GM13976 (cell line): ENCODE results near the gene CD7.

Experiments used
- DNase-seq: peaks from one replicate; pipeline ENCODE4 v3.0.0; 2012; ENCODE audit warnings: low spot score
- in situ Hi-C: fragments of 300-500 bp; cut with MboI; formaldehyde crosslinking; loops from one replicate; pipeline ENCODE4 v1.12.0; 2022; ENCODE audit warnings: low sequenced_read_pairs, mixed read lengths, inconsistent platforms; ENCODE audit not compliant: unreplicated experiment
- TF ChIP-seq, protein P1 (sequence below): IDR thresholded peaks from 2 replicates; pipeline ENCODE4 v1.5.1; 2012; ENCODE audit warnings: borderline replicate concordance, mild to moderate bottlenecking; ENCODE audit not compliant: insufficient read depth; ENCODE audit errors: extremely low read depth, missing control alignments, control extremely low read depth

The CD7 gene

DNA sequence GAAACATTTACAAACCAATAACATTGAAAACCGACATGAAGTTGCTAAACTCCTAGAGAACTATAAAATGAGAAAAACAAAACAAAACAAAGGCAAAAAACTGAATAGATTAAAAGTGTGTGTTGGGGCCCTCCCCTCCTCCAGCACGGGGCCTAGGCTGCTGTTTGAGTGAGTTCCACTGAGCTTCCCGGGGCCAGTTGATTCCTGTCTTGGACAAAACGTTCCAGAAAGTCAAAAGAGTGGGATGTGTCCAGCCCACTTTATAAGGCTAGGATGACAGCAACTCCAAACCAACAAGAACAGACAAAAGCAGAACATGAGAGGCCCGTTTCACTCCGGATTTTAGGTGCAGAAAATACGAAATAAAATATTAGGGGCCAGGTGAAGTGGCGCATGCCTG is 32.3 kb downstream of the CD7 start:
- TF ChIP-seq, protein P1, sequence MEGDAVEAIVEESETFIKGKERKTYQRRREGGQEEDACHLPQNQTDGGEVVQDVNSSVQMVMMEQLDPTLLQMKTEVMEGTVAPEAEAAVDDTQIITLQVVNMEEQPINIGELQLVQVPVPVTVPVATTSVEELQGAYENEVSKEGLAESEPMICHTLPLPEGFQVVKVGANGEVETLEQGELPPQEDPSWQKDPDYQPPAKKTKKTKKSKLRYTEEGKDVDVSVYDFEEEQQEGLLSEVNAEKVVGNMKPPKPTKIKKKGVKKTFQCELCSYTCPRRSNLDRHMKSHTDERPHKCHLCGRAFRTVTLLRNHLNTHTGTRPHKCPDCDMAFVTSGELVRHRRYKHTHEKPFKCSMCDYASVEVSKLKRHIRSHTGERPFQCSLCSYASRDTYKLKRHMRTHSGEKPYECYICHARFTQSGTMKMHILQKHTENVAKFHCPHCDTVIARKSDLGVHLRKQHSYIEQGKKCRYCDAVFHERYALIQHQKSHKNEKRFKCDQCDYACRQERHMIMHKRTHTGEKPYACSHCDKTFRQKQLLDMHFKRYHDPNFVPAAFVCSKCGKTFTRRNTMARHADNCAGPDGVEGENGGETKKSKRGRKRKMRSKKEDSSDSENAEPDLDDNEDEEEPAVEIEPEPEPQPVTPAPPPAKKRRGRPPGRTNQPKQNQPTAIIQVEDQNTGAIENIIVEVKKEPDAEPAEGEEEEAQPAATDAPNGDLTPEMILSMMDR = no peak
- in situ Hi-C loops = no loop called here
- DNase-seq = no peak

DNA sequence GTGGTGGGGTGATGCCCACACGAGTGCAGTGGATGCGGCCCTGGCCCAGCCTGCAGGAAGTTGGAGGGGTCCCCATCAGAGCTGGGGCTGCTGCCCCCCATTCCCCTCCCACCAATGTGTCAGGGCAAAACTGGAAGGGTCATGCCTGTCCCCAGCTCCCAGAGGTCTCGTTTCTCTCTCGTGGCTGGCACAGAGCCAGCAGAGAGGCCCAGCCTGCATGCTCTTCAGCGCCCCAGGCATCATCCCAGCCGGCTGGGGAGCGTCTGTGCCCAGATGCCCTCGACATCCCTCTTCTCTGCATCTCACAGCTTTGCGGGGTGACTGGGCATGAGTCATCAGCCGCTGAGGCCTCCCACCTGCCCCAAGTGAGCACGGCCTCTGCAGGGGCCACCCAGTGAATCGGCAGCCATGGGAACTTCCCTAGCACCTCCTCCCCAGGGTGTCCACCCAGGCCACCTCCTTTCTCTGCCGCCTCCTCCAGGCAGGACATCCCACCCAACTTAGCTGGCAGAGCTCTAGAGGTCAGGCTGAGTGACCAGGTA is 34.1 kb downstream of the CD7 start:
- TF ChIP-seq, protein P1 = no peak
- in situ Hi-C loops = no loop called here
- DNase-seq = no peak

DNA sequence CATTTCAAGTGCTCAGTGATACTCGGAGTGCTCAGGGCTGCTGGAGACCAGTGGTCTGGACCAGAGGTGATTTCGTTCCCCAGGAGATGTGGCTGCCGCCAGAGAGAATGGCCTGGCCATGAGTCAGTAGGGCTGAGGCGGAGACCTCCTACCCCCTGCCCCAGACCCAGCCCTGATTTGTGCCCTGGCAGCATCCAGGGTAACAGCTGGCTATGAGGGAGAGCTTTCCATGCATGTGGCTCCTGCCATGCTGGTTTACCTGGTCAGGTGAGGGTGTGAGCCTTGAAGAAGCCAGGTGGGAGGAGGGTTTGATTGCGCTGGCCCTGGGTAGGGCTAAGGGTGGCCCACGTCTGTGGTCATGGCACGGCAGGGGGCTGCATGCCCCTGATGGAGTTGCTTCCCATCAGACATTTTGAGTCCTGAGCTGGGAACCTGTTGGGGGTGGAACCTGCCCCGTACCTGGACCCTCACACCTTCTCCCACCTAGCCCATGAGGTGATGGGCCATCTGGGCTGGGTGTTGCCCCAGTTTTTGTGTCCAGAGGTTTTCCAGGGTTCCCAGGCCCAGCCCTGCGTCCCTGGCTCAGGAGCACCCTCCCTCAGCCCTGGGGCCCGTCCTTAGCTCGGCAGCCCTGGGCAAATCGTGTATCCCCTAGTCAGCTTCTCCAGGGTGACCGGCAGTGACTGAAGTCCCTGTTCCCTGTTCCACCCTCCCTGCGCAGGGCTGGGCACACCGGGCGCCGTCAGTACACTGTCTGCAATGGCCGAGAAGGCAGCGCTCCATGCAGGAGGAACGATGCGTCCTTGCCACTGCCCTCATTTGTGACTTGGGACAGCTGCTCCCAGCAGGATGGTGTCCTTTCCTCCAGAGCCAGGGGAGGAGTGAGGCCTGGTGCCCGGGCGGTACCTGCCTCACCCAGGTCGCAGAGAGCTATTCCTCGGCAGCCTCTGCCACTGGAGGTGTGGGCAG is 34.9 kb downstream of the CD7 start:
- in situ Hi-C loops = no loop called here
- TF ChIP-seq, protein P1 = no peak
- no peak for DNase-seq

DNA sequence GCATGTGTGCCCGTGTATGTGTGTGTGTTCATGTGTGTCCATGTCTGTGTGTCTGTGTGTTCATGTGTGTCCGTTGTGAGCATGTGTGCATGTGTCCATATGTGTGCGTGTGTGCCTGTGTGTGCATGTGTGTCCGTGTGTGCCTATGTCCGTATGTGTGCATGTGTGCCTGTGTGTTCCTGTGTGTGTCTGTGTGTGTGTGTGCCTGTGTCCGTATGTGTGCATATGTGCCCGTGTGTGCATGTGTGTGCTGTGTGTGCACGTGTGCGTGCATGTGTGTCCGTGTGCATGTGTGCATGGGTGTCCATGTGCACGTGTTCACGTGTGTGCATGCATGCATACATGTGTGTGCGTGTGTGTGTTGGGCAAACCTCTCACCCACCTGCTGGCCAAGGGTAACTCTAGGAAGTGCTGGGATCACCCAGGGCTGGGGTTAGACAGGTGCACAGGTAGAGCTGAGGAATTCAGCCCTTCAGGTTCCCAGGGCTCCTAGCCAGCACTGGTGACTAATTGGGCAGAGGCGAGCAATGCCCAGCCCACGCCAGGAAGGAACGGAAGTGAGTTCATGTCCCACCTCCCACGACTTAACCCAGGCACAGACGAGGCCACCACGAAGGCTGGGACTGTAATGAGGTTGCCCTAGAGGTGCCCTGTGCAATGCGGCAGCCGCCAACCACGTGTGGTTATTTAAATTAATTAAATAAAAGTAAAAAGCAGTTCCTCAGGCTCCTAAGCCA is 35.7 kb downstream of the CD7 start:
- in situ Hi-C loops = no loop called here
- TF ChIP-seq, protein P1 = no peak
- DNase-seq = no peak

DNA sequence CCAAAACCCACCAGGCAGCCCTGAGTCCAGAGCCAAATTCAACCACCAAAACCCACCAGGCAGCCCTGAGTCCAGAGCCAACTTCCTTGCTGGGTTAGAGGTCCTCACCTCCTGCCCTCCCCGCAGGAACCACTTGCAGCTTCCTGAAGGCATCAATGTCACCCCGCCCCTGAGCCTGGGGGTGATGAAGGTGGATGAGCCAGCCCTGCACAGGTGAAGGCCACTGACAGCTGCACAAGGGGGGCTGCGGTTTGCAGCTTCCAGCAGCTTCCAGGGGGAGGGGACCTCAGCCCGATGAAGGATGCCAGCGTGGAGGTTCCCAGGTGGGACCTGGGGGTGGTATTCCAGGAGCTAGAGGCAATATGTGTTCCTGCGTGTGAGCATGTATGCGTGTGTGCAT is 36.3 kb downstream of the CD7 start:
- TF ChIP-seq, protein P1 = no peak
- in situ Hi-C loops = no loop called here
- DNase-seq = no peak

DNA sequence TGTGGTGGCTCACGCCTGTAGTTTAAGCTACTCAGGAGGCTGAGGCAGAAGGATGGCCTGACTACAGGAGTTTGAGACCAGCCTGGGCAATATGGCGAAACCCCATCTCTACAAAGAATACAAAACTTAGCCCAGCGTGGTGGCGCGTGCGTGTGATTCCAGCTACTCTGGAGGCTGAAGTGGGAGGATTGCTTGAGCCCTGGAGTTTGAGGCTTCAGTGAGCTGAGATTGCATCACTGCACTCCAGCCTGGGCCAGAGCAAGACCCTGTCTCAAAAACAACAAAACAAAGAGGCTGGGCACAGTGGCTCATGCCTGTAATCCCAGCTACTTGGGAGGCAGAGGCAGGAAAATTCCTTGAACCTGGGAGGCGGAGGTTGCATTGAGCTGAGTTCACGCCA is 36.9 kb downstream of the CD7 start:
- TF ChIP-seq, protein P1 = no peak
- DNase-seq = no peak
- in situ Hi-C loops = no loop called here
